ENCODE results near the gene MFAP4.

- no peak for TF ChIP-seq CTCF (IDR thresholded peaks at IDR 0.05)
- TF ChIP-seq EP300 (IDR thresholded peaks at IDR 0.05), result no peak
These were observed 29.1 kb upstream of the MFAP4 start for GRCh38 chr17:19415806-19416775.
